Measurements from ENCODE around the gene DSN1. TPM values are rescaled to one million over a fixed set of nuclear protein-coding genes. Genes with fewer than 3 reads are reported as not detected.

The DSN1 gene
- total and polyA plus RNA-seq, 10 of the 15 experiments (the other 5 are each of a cell fraction or from before 2014, with no cell fraction given): 15.3 to 33.1 (median 21.7) TPM

- TF ChIP-seq RUNX3 (IDR thresholded peaks at IDR 0.05; ENCODE audit: low read length): no peak
- TF ChIP-seq LARP7 (IDR thresholded peaks at IDR 0.05): no peak
These were observed 46.1 kb upstream of the DSN1 start (continued) for GRCh38 chr20:36819659-36820058.

DNA sequence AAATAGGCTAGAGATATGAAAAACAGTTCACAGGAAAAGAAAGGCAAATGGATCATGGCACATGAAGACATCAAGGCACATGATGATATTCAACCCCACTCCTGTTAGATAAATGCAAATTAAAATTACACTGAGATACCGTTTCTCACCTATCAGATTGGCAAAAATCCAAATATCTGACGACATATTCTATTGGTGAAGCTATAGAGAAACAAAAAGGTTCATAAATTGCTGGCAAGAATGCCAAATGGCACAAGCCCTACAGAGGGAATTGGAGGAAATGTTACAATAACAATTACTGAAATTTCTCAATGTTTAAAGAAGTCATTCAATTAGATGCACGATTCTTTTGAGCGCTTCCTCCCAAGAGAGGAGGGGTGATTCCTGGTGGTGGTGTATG lies 45.3 kb upstream of the DSN1 start:
- Histone ChIP-seq H3K4me2 (ENCODE audit: control insufficient read depth, insufficient read depth) (no peak overlapping the region), H2AFZ (ENCODE audit: control insufficient read depth, low read depth, low read length) (no peak overlapping the region), H3K79me2 (ENCODE audit: control insufficient read depth, insufficient read depth, low read length) (no peaks in the 10 kb centered on the region), H3K27ac (ENCODE audit: control insufficient read depth, insufficient read depth) (no peak overlapping the region), H3K9ac (ENCODE audit: control insufficient read depth, insufficient read depth, low read length) (no peak overlapping the region), H3K4me1 (ENCODE audit: control insufficient read depth, insufficient read depth, low read length) (no peaks in the 10 kb centered on the region), H3K9me3 (replicated peaks; ENCODE audit: control insufficient read depth, insufficient read depth, low read length) (no peaks in the 10 kb centered on the region), H3K36me3 (ENCODE audit: control insufficient read depth in 2 of 2, insufficient read depth in 2 of 2, low read length in 1 of 2) (peaks cover 3 to 7% of the 10 kb centered on the region in 2 experiments; a peak in 3 of 4 replicates), H3K4me3 (no peak overlapping the region), H4K20me1 (ENCODE audit: control insufficient read depth, insufficient read depth) (no peaks in the 10 kb centered on the region), H3K27me3 (replicated peaks in 1 of 2; ENCODE audit: control insufficient read depth in 2 of 2, insufficient read depth in 2 of 2, low read length in 1 of 2) (no peaks in the 10 kb centered on the region)
- RAD21 ChIA-PET (ENCODE audit: unreplicated experiment): no interaction called here
- no TSS peak for BruUV-seq (replicated peaks)
- DNase-seq (ENCODE audit: low read depth, low spot score) (no peak), ATAC-seq (no peak), FAIRE-seq (no peak)
- intact Hi-C loops (cut with micrococcal nuclease; ENCODE audit: unreplicated experiment): no loop called here
- SMC1A ChIA-PET (ENCODE audit: uncharacterized antibody, unreplicated experiment): interaction anchor here (0.6 to 1.3 kb wide), 2 partner anchors 67 to 71 kb away, joined by 3 to 4 read pairs; no protein-coding TSS in a partner anchor
- CTCF ChIA-PET: interaction anchor here (0.7 to 4.5 kb wide), 2 partner anchors 9 to 10 kb away, joined by 3 to 29 read pairs; no protein-coding TSS in a partner anchor
- POLR2A ChIA-PET: interaction anchor here (0.7 to 1.8 kb wide), 2 partner anchors 17 to 769 kb away, joined by 4 to 7 read pairs; no protein-coding TSS in a partner anchor
- in situ Hi-C loops (cut with MboI): no loop called here
- WGBS (ENCODE audit: insufficient coverage, insufficient replicate concordance, low lambda C conversion rate, missing lambda C conversion rate): 98% methylated on average over 4 of the region's 4 CpGs
- no peak for TF ChIP-seq MTA3 (IDR thresholded peaks at IDR 0.05; ENCODE audit: borderline replicate concordance, low read length)
- TF ChIP-seq EZH2 (IDR thresholded peaks at IDR 0.05; ENCODE audit: borderline replicate concordance, control insufficient read depth, low read depth, low read length): no peak
- TF ChIP-seq CUX1 (IDR thresholded peaks at IDR 0.05; ENCODE audit: insufficient replicate concordance, low read depth, low read length): no peak
- TF ChIP-seq POU2F2 (IDR thresholded peaks at IDR 0.05; ENCODE audit: borderline replicate concordance, low read depth, low read length): no peak
- TF ChIP-seq STAT3 (IDR thresholded peaks at IDR 0.05; ENCODE audit: low read depth, low read length): no peak
- TF ChIP-seq EP300 (IDR thresholded peaks at IDR 0.05; ENCODE audit: borderline replicate concordance in 1 of 2, control insufficient read depth in 1 of 2, low read depth in 2 of 2, low read length in 2 of 2): no peak
- no peak for TF ChIP-seq DPF2 (IDR thresholded peaks at IDR 0.05)
- TF ChIP-seq NBN (IDR thresholded peaks at IDR 0.05): no peak
- TF ChIP-seq, protein P1, sequence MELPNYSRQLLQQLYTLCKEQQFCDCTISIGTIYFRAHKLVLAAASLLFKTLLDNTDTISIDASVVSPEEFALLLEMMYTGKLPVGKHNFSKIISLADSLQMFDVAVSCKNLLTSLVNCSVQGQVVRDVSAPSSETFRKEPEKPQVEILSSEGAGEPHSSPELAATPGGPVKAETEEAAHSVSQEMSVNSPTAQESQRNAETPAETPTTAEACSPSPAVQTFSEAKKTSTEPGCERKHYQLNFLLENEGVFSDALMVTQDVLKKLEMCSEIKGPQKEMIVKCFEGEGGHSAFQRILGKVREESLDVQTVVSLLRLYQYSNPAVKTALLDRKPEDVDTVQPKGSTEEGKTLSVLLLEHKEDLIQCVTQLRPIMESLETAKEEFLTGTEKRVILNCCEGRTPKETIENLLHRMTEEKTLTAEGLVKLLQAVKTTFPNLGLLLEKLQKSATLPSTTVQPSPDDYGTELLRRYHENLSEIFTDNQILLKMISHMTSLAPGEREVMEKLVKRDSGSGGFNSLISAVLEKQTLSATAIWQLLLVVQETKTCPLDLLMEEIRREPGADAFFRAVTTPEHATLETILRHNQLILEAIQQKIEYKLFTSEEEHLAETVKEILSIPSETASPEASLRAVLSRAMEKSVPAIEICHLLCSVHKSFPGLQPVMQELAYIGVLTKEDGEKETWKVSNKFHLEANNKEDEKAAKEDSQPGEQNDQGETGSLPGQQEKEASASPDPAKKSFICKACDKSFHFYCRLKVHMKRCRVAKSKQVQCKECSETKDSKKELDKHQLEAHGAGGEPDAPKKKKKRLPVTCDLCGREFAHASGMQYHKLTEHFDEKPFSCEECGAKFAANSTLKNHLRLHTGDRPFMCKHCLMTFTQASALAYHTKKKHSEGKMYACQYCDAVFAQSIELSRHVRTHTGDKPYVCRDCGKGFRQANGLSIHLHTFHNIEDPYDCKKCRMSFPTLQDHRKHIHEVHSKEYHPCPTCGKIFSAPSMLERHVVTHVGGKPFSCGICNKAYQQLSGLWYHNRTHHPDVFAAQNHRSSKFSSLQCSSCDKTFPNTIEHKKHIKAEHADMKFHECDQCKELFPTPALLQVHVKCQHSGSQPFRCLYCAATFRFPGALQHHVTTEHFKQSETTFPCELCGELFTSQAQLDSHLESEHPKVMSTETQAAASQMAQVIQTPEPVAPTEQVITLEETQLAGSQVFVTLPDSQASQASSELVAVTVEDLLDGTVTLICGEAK (IDR thresholded peaks at IDR 0.05; ENCODE audit: borderline replicate concordance): no peak
- no peak for TF ChIP-seq FOXM1 (IDR thresholded peaks at IDR 0.05; ENCODE audit: low read depth, low read length)
- TF ChIP-seq GABPA (IDR thresholded peaks at IDR 0.05; ENCODE audit: low read depth): no peak
